Activated CD4-positive, alpha-beta T cell treated with anti-CD3 and anti-CD28 coated beads for 24 hours (primary cell): Measurements from ENCODE around the gene CEL.
"Not testable (repeated sequence)": the region's sequence is repeated elsewhere in the genome, so short reads cannot be mapped to it uniquely, and the experiment has no call there.

Experiments used
- DNase-seq, 2 donors: peaks; one replicate each; pipeline ENCODE4 v3.0.0-alpha.2; 2020; ENCODE audit warnings: low read depth in 2 of 2

CEL gene

DNA sequence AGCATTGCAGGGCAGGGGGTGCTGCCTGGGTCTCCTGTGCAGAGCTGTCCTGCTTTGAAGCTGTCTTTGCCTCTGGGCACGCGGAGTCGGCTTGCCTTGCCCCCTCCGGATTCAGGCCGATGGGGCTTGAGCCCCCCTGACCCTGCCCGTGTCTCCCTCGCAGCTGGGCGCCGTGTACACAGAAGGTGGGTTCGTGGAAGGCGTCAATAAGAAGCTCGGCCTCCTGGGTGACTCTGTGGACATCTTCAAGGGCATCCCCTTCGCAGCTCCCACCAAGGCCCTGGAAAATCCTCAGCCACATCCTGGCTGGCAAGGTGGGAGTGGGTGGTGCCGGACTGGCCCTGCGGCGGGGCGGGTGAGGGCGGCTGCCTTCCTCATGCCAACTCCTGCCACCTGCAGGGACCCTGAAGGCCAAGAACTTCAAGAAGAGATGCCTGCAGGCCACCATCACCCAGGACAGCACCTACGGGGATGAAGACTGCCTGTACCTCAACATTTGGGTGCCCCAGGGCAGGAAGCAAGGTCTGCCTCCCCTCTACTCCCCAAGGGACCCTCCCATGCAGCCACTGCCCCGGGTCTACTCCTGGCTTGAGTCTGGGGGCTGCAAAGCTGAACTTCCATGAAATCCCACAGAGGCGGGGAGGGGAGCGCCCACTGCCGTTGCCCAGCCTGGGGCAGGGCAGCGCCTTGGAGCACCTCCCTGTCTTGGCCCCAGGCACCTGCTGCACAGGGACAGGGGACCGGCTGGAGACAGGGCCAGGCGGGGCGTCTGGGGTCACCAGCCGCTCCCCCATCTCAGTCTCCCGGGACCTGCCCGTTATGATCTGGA is 2.7 kb downstream of the CEL start:
- no peak for DNase-seq

DNA sequence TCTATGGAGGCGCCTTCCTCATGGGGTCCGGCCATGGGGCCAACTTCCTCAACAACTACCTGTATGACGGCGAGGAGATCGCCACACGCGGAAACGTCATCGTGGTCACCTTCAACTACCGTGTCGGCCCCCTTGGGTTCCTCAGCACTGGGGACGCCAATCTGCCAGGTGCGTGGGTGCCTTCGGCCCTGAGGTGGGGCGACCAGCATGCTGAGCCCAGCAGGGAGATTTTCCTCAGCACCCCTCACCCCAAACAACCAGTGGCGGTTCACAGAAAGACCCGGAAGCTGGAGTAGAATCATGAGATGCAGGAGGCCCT is 3.2 kb downstream of the CEL start:
- DNase-seq: no peak

DNA sequence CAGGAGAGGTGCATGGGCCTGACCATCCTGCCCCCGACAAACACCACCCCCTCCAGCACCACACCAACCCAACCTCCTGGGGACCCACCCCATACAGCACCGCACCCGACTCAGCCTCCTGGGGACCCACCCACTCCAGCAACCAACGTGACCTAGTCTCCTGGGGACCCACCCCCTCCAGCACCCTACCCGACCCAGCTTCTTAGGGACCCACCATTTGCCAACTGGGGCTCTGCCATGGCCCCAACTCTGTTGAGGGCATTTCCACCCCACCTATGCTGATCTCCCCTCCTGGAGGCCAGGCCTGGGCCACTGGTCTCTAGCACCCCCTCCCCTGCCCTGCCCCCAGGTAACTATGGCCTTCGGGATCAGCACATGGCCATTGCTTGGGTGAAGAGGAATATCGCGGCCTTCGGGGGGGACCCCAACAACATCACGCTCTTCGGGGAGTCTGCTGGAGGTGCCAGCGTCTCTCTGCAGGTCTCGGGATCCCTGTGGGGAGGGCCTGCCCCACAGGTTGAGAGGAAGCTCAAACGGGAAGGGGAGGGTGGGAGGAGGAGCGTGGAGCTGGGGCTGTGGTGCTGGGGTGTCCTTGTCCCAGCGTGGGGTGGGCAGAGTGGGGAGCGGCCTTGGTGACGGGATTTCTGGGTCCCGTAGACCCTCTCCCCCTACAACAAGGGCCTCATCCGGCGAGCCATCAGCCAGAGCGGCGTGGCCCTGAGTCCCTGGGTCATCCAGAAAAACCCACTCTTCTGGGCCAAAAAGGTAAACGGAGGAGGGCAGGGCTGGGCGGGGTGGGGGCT is 4.6 kb downstream of the CEL start:
- no peak for DNase-seq

- DNase-seq: no peak
Measured at GRCh38 chr9:133067006-133067405, 5.2 kb downstream of the CEL start.

GRCh38 chr9:133067813-133068212 is 6.0 kb downstream of the CEL start:
- no peak for DNase-seq

DNA sequence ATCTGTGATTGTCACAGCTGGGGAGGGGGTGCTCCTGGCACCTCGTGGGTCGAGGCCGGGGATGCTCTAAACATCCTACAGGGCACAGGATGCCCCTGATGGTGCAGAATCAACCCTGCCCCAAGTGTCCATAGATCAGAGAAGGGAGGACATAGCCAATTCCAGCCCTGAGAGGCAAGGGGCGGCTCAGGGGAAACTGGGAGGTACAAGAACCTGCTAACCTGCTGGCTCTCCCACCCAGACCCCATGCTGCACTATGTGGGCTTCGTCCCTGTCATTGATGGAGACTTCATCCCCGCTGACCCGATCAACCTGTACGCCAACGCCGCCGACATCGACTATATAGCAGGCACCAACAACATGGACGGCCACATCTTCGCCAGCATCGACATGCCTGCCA is 6.7 kb downstream of the CEL start:
- DNase-seq: not testable (repeated sequence)

- not testable (repeated sequence) for DNase-seq
Measured at GRCh38 chr9:133070500-133070961, 8.8 kb downstream of the CEL start.

GRCh38 chr9:133070985-133071384 is 9.2 kb downstream of the CEL start:
- DNase-seq: not testable (repeated sequence)

GRCh38 chr9:133071484-133072150 is 9.8 kb downstream of the CEL start:
- no peak for DNase-seq

GRCh38 chr9:133072210-133072609 is 10.4 kb downstream of the CEL start:
- not testable (repeated sequence) for DNase-seq

GRCh38 chr9:133073086-133074014 is 11.6 kb downstream of the CEL start:
- DNase-seq: no peak

GRCh38 chr9:133074111-133074651 is 12.4 kb downstream of the CEL start:
- no peak for DNase-seq

DNA sequence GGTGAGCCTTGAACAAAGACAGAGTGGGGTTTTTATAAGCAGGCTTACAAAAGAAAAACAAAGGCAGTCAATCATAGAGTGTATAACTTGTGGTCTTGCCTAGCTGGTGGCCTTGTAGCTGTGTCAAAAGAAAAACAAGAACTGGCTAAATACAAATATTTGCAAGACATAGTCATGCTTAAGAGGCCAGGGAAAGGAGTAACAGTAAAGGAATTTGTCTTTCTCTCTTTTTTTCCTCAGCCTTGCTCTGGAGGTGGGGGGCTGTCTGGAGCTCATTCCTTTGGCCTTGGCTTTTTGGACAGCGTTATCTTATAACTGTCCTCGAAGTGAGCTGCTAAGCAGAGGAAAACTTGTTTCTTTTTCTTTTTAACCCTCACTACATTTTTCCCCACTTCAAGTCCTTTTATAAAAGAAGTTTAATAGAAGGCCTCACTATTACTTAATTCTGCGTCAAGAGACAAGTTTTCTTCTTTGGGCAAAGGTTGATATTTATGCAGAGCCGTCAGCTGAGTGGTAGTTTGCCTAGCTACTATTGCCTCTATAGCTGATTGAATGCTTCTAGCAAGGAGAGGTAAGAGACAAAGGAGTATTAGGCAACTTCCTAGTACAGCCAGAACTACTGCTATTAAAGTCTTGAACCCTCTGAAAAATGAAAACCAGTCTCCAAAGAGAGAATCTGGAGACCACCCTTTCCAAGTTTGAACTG is 14.3 kb downstream of the CEL start:
- no peak for DNase-seq

DNA sequence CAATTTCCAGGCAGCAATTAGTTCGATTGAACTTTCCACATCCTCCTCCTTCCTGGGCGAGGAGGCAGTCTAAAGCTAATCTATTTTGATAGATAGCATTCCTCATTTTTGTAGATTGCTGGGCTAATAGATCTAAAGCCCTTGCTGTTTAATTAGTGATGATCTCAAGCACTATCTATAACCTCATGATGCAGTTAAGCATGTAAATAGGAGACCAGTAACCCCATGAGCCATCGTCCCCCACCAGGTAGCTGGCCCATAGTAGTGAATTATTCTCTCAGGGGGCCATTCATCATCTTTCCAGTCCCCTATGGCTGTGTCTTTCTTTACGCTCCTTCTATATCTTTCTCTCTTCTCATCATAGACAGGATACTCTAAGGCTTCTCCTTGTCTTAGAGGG is 14.9 kb downstream of the CEL start:
- no peak for DNase-seq

DNA sequence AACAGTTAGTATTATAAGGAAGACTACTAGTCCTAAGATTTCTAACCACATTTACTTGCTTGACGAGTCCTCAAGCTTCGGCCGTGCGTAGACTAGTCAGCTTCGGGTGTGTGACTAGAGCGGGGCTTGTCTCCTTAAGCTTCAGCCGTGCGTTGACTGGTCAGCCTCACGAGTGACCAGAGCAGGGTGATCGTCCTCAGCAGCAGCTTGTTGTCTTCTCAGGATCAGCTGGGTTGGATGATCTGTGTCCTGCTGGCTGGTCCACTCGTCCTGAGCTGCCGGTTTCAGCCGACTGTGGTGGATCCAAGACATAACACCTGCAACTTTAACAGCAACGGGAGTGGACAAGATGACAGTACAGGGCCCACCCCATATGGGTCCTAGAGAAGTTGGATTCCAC is 16.7 kb downstream of the CEL start:
- no peak for DNase-seq

GRCh38 chr9:133080161-133080560 is 18.4 kb downstream of the CEL start:
- DNase-seq: no peak

DNA sequence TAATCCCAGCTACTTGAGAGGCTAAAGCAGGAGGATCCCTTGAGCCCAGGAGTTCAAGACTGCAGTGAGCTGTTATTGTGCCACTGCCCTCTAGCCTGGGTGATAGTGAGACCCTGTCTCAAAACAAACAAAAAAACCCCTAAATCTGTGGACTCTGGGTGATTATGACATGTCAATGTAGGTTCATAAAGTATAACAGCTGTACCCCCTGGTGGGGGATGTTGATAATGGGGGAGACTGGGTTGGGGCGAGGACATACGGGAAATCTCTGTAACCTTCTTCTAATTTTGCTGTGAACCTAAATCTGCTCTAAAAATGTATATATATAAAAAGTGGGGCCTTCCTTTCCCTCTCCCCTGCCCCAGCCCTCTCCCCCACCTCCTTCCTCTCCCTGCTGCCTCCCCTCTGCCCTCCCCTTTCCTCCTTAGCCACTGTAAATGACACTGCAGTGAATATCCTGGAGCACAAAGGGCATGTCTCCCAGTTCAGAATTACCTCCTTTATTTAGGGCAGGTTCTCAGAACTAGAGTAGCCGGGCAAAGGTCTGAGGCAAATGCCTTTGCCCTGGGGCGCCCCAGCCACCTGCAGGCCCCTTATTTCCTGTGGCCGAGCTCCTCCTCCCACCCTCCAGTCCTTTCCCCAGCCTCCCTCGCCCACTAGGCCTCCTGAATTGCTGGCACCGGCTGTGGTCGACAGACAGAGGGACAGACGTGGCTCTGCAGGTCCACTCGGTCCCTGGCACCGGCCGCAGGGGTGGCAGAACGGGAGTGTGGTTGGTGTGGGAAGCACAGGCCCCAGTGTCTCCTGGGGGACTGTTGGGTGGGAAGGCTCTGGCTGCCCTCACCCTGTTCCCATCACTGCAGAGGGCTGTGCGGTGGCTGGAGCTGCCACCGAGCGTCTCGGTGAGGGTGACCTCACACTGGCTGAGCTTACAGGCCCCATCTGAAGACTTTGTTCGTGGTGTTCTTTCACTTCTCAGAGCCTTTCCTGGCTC is 19.3 kb downstream of the CEL start:
- DNase-seq: not testable (repeated sequence)

GRCh38 chr9:133081957-133082644 is 20.3 kb downstream of the CEL start:
- DNase-seq: not testable (repeated sequence)

DNA sequence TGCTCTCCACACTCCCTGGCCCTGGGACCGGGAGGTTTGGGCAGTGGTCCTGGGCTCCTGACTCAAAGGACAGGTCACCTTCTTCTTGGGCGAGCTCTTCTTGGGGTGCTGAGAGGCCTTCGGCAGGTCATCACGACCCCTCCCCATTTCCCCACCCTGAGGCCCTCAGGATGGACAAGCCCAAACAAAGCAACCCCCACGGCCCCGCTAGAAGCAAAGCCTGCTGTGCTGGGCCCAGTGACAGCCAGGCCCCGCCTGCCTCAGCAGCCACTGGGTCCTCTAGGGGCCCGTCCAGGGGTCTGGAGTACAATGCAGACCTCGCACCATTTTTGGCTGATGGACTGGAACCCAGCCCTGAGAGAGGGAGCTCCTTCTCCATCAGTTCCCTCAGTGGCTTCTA is 21.9 kb downstream of the CEL start:
- not testable (repeated sequence) for DNase-seq
